ENCODE data around the gene HCN2.

HCN2 gene

GRCh38 chr19:554817-555216 lies 34.9 kb upstream of the HCN2 start:
- Histone ChIP-seq H3K9me3 (ENCODE audit: insufficient read depth, low read depth, low read length) (peaks cover 4% of the 10 kb centered on the region), H3K4me2 (ENCODE audit: low read length) (no peak overlapping the region), H2BK12ac (ENCODE audit: low read length) (no peak overlapping the region), H3K4me3 (ENCODE audit: low read depth, low read length) (no peak overlapping the region), H3K36me3 (ENCODE audit: control insufficient read depth in 1 of 2, insufficient read depth in 2 of 2, low read length in 2 of 2) (no peaks in the 10 kb centered on the region), H2AFZ (ENCODE audit: insufficient read depth, low read length, poor library complexity) (no peak overlapping the region), H4K91ac (ENCODE audit: low read depth, low read length) (no peak overlapping the region), H2BK5ac (ENCODE audit: low read depth, low read length, poor library complexity) (no peak overlapping the region), H2AK5ac (ENCODE audit: low read length) (no peak overlapping the region), H3K79me1 (ENCODE audit: low read length) (peaks cover 1% of the 10 kb centered on the region), H3K27me3 (ENCODE audit: insufficient read depth, low read length) (no peaks in the 10 kb centered on the region), H3K9ac (ENCODE audit: low read length) (no peak overlapping the region), H3K4me1 (ENCODE audit: control insufficient read depth in 1 of 2, insufficient read depth in 2 of 2, low read length in 2 of 2) (peaks cover 0 to 2% of the 10 kb centered on the region in 2 experiments), H3K4ac (ENCODE audit: low read depth, low read length) (no peak overlapping the region), H2BK120ac (ENCODE audit: insufficient read depth, low read length, poor library complexity) (no peak overlapping the region), H3K14ac (ENCODE audit: low read length) (no peak overlapping the region), H3K23ac (ENCODE audit: low read length) (no peak overlapping the region), H3K79me2 (ENCODE audit: control insufficient read depth, insufficient read depth, low read length, poor library complexity) (no peaks in the 10 kb centered on the region), H3K18ac (ENCODE audit: low read length) (no peak overlapping the region), H4K12ac (ENCODE audit: low read depth, low read length) (no peak overlapping the region), H3K27ac (ENCODE audit: low read depth, low read length) (no peak overlapping the region), H4K8ac (ENCODE audit: low read depth, low read length) (no peak overlapping the region)
- no CpG with 5 or more reads among the region's 20 CpGs for WGBS (ENCODE audit: extremely low coverage, insufficient coverage, insufficient read length)
- no peak for DNase-seq

- Histone ChIP-seq H3K4me3 (ENCODE audit: low read depth, low read length) (no peak overlapping the region), H3K4me2 (ENCODE audit: low read length) (no peak overlapping the region), H2AK5ac (ENCODE audit: low read length) (no peak overlapping the region), H3K18ac (ENCODE audit: low read length) (no peak overlapping the region), H2BK5ac (ENCODE audit: low read depth, low read length, poor library complexity) (no peak overlapping the region), H3K4me1 (ENCODE audit: control insufficient read depth in 1 of 2, insufficient read depth in 2 of 2, low read length in 2 of 2) (peaks cover 0 to 2% of the 10 kb centered on the region in 2 experiments), H4K91ac (ENCODE audit: low read depth, low read length) (no peak overlapping the region), H3K9me3 (ENCODE audit: insufficient read depth, low read depth, low read length) (peaks cover 4% of the 10 kb centered on the region), H3K4ac (ENCODE audit: low read depth, low read length) (no peak overlapping the region), H3K79me2 (ENCODE audit: control insufficient read depth, insufficient read depth, low read length, poor library complexity) (no peaks in the 10 kb centered on the region), H3K14ac (ENCODE audit: low read length) (no peak overlapping the region), H4K8ac (ENCODE audit: low read depth, low read length) (no peak overlapping the region), H3K23ac (ENCODE audit: low read length) (no peak overlapping the region), H2AFZ (ENCODE audit: insufficient read depth, low read length, poor library complexity) (no peak overlapping the region), H3K79me1 (ENCODE audit: low read length) (peaks cover 1% of the 10 kb centered on the region), H3K36me3 (ENCODE audit: control insufficient read depth in 1 of 2, insufficient read depth in 2 of 2, low read length in 2 of 2) (no peaks in the 10 kb centered on the region), H2BK120ac (ENCODE audit: insufficient read depth, low read length, poor library complexity) (no peak overlapping the region), H3K9ac (ENCODE audit: low read length) (no peak overlapping the region), H3K27ac (ENCODE audit: low read depth, low read length) (no peak overlapping the region), H2BK12ac (ENCODE audit: low read length) (no peak overlapping the region), H3K27me3 (ENCODE audit: insufficient read depth, low read length) (no peaks in the 10 kb centered on the region), H4K12ac (ENCODE audit: low read depth, low read length) (no peak overlapping the region)
- WGBS (ENCODE audit: extremely low coverage, insufficient coverage, insufficient read length), result no CpG with 5 or more reads among the region's 14 CpGs
- no peak for DNase-seq
Observed at GRCh38 chr19:555474-555808, 34.2 kb upstream of the HCN2 start.

- WGBS (ENCODE audit: extremely low coverage, insufficient coverage, insufficient read length), result no CpG with 5 or more reads among the region's 31 CpGs
- Histone ChIP-seq H3K4me1 (ENCODE audit: control insufficient read depth in 1 of 2, insufficient read depth in 2 of 2, low read length in 2 of 2) (peaks cover 0 to 2% of the 10 kb centered on the region in 2 experiments), H2AFZ (ENCODE audit: insufficient read depth, low read length, poor library complexity) (no peak overlapping the region), H2BK12ac (ENCODE audit: low read length) (no peak overlapping the region), H3K14ac (ENCODE audit: low read length) (no peak overlapping the region), H3K79me2 (ENCODE audit: control insufficient read depth, insufficient read depth, low read length, poor library complexity) (no peaks in the 10 kb centered on the region), H3K9me3 (ENCODE audit: insufficient read depth, low read depth, low read length) (peaks cover 4% of the 10 kb centered on the region), H2BK120ac (ENCODE audit: insufficient read depth, low read length, poor library complexity) (no peak overlapping the region), H3K36me3 (ENCODE audit: control insufficient read depth in 1 of 2, insufficient read depth in 2 of 2, low read length in 2 of 2) (no peaks in the 10 kb centered on the region), H3K18ac (ENCODE audit: low read length) (no peak overlapping the region), H4K12ac (ENCODE audit: low read depth, low read length) (no peak overlapping the region), H2BK5ac (ENCODE audit: low read depth, low read length, poor library complexity) (no peak overlapping the region), H3K79me1 (ENCODE audit: low read length) (peaks cover 1% of the 10 kb centered on the region), H3K4ac (ENCODE audit: low read depth, low read length) (no peak overlapping the region), H3K27ac (ENCODE audit: low read depth, low read length) (no peak overlapping the region), H4K91ac (ENCODE audit: low read depth, low read length) (no peak overlapping the region), H3K4me2 (ENCODE audit: low read length) (no peak overlapping the region), H3K4me3 (ENCODE audit: low read depth, low read length) (no peak overlapping the region), H2AK5ac (ENCODE audit: low read length) (peak overlapping the region; percentile 22), H3K9ac (ENCODE audit: low read length) (no peak overlapping the region), H4K8ac (ENCODE audit: low read depth, low read length) (no peak overlapping the region), H3K23ac (ENCODE audit: low read length) (no peak overlapping the region), H3K27me3 (ENCODE audit: insufficient read depth, low read length) (no peaks in the 10 kb centered on the region)
- DNase-seq, result no peak
Observed at GRCh38 chr19:556611-557382, 32.9 kb upstream of the HCN2 start.

DNA sequence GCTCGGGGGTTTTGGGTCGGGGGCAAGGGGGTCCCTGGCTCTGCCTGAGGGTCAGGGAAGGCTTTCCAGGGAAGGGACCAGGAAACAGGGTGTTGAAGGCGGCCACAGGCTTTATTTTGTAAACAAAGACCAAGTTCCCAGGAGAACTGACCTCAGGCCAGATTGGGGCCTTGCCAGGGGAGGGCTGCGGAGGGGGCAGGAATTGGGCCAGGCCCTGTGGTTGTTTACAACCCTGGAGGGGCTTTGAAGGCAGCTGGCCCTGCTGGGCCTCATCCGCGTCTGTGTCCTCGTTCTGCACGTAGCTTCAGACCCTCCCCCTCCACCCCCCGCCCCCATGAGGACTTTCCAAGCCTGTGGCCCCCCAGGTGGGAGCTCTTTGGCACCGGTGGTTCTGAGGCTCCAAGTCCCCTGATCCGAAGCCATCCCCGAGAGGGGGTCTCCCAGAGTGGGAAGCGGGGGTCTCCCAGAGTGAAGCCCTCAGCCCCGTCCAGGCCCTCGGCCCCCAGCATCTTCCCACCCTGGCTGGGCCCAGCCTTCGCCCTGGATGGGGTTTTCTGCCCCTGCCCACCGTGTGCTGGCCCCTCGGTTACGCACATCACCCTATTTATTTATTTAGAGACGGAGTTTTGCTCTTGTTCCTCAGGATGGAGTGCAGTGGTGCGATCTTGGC lies 30.8 kb upstream of the HCN2 start:
- no peak overlapping the region for H3K4me3 ChIP-seq (ENCODE audit: low read depth, low read length)
- H3K4me2 ChIP-seq (ENCODE audit: low read length), result no peak overlapping the region
- no peak overlapping the region for H3K27ac ChIP-seq (ENCODE audit: low read depth, low read length)
- H3K18ac ChIP-seq (ENCODE audit: low read length), result no peak overlapping the region
- no peak overlapping the region for H2BK12ac ChIP-seq (ENCODE audit: low read length)
- WGBS (ENCODE audit: extremely low coverage, insufficient coverage, insufficient read length), result no CpG with 5 or more reads among the region's 21 CpGs
- peaks cover 1% of the 10 kb centered on the region for H3K79me1 ChIP-seq (ENCODE audit: low read length)
- no peak overlapping the region for H3K23ac ChIP-seq (ENCODE audit: low read length)
- H4K91ac ChIP-seq (ENCODE audit: low read depth, low read length), result no peak overlapping the region
- H3K14ac ChIP-seq (ENCODE audit: low read length), result no peak overlapping the region
- H4K12ac ChIP-seq (ENCODE audit: low read depth, low read length), result no peak overlapping the region
- no peaks in the 10 kb centered on the region for H3K27me3 ChIP-seq (ENCODE audit: insufficient read depth, low read length)
- H3K36me3 ChIP-seq (ENCODE audit: control insufficient read depth in 1 of 2, insufficient read depth in 2 of 2, low read length in 2 of 2), result no peaks in the 10 kb centered on the region
- DNase-seq, result no peak
- H2BK5ac ChIP-seq (ENCODE audit: low read depth, low read length, poor library complexity), result no peak overlapping the region
- no peak overlapping the region for H3K9ac ChIP-seq (ENCODE audit: low read length)
- no peak overlapping the region for H4K8ac ChIP-seq (ENCODE audit: low read depth, low read length)
- H3K79me2 ChIP-seq (ENCODE audit: control insufficient read depth, insufficient read depth, low read length, poor library complexity), result no peaks in the 10 kb centered on the region
- no peak overlapping the region for H2AK5ac ChIP-seq (ENCODE audit: low read length)
- H2AFZ ChIP-seq (ENCODE audit: insufficient read depth, low read length, poor library complexity), result peak overlapping the region; percentile 52
- H3K4ac ChIP-seq (ENCODE audit: low read depth, low read length), result no peak overlapping the region
- H3K4me1 ChIP-seq (ENCODE audit: control insufficient read depth in 1 of 2, insufficient read depth in 2 of 2, low read length in 2 of 2), result peaks cover 0 to 2% of the 10 kb centered on the region in 2 experiments
- peaks cover 6% of the 10 kb centered on the region for H3K9me3 ChIP-seq (ENCODE audit: insufficient read depth, low read depth, low read length)
- H2BK120ac ChIP-seq (ENCODE audit: insufficient read depth, low read length, poor library complexity), result no peak overlapping the region

All from trophoblast cell (in vitro differentiated cells and primary cell).